Testis (tissue), 3 donors: Measurements from ENCODE around the gene VASN. TPM values are rescaled to one million over a fixed set of nuclear protein-coding genes. Genes with fewer than 3 reads are reported as not detected.

ENCODE experiments used
- DNase-seq: peaks from one replicate; pipeline ENCODE4 v3.0.0-alpha.2; 2019
- H3K27ac ChIP-seq, 2 donors: fragments of 200-600 bp; sonication (generic); one replicate each; pipeline ENCODE4 v1.5.1; 2019
- H3K27me3 ChIP-seq: fragments of 200-600 bp; sonication (generic); one replicate; pipeline ENCODE4 v1.5.1; 2019
- H3K36me3 ChIP-seq: fragments of 200-600 bp; sonication (generic); one replicate; pipeline ENCODE4 v1.5.1; 2017; ENCODE audit warnings: low read depth; ENCODE audit errors: missing control alignments
- H3K4me1 ChIP-seq: fragments of 200-600 bp; sonication (generic); one replicate; pipeline ENCODE4 v1.5.1; 2019
- H3K4me3 ChIP-seq, 2 donors: fragments of 200-600 bp; sonication (generic); one replicate each; pipeline ENCODE4 v1.5.1; 2017 to 2019
- H3K9me3 ChIP-seq: fragments of 200-600 bp; sonication (generic); one replicate; pipeline ENCODE4 v1.5.1; 2017
- POLR2A ChIP-seq: fragments of 450-650 bp; IDR thresholded peaks from one replicate; pipeline ENCODE4 v1.6.1; 2017; ENCODE audit warnings: antibody characterized with exemption, mild to moderate bottlenecking, moderate library complexity
- WGBS, 2 donors: methylation state at CpG; one replicate each; pipeline ENCODE4 v1.1.5; 2018; 5-methylcytosine and 5-hydroxymethylcytosine counted together
- intact Hi-C: fragments of 100-400 bp; cut with DNase I; formaldehyde crosslinking; loops from one replicate; pipeline ENCODE4 v1.15.1; 2023; ENCODE audit warnings: low total_unique reads
- polyA plus RNA-seq: library from polyadenylated mRNA; stranded (reverse); fragments of 350-450 nt; fragmentation: Illumina TruSeq; extraction: RNeasy Lipid Tissue Mini Kit (QIAGEN cat#74804); gene quantifications from one replicate; pipeline ENCODE4 v1.2.3, GENCODE V29; 2014; ENCODE audit warnings: low read depth, low replicate concordance; ENCODE audit not compliant: insufficient read depth
- total RNA-seq, 2 donors: library from RNA; depleted of rRNA; stranded (reverse); fragments of >200 nt; gene quantifications; one replicate each; pipeline ENCODE4 v1.2.3, GENCODE V29; 2016
- TF ChIP-seq, protein P1 (sequence below), 3 experiments: fragments of 450-650 bp in 2 of 3; fragments of 200-600 bp in 1 of 3; sonication (generic) in 1 of 3; IDR thresholded peaks; one replicate each; pipeline ENCODE4 v1.5.1; 2016 to 2019; ENCODE audit warnings: antibody characterized with exemption in 3 of 3, mild to moderate bottlenecking in 2 of 3, moderate library complexity in 1 of 3

Gene VASN
- total and polyA plus RNA-seq, 3 donors from 2014 or later: 33.9 to 125 (median 103) TPM

DNA sequence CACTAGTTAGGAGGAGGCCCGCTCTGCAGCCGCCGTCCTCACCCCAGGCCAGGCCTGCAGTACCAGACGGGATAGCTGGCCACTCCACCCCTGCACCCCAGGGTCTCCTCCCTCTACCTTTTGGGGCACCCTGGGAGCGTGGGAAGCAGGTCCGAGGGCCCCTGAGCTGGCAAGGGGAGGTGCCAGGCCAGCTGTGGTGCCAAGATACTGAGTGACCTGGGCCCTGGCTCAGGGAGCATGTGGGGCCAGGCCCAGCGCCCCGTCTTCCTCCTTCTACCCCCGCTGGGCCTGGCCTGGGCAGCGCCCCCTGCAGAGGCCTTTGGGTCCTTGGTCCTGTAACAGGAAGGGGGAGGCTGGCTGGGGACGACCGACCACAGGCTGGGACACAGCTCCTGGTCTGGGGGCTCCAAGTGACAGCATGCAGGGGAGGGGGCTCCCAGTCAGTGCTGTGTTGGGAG is 33.5 kb upstream of the VASN start:
- 81 to 87% methylated on average over 3 to 12 of the region's 12 CpGs for WGBS, 2 donors
- H3K36me3 ChIP-seq: no peaks in the 10 kb centered on the region
- intact Hi-C loops: no loop called here

DNA sequence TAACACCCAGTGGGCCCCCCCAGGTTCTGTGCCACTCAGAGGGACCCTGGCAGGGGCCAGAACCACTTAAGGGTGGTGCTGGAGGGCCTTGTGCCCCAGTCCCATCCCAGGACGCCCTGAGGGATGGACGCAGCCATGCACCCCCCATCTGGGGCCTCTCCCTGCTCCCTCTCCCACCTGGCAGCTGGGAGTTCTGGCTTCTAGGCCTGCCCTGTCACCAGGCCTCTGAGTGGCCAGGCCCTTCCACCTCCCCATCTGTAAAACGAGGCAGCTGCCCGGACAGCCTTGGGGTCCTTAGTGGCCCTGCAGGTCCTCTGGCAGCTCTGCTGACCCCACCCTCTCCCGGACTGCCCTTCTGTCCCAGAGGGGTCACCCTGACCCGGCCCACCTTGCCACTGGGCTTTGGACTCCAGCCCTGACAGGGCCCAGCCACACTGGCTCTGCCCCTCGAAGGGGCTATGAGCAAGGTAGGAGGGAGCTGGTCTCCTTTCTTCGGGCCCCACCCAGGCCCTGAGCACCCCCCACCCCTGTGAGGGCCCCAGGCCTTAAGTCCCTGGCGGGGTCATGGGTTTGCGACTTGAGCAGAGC is 32.8 kb upstream of the VASN start:
- no peaks in the 10 kb centered on the region for H3K9me3 ChIP-seq
- intact Hi-C loops: no loop called here
- no peak overlapping the region for H3K4me3 ChIP-seq
- DNase-seq: no peak
- TF ChIP-seq, protein P1, sequence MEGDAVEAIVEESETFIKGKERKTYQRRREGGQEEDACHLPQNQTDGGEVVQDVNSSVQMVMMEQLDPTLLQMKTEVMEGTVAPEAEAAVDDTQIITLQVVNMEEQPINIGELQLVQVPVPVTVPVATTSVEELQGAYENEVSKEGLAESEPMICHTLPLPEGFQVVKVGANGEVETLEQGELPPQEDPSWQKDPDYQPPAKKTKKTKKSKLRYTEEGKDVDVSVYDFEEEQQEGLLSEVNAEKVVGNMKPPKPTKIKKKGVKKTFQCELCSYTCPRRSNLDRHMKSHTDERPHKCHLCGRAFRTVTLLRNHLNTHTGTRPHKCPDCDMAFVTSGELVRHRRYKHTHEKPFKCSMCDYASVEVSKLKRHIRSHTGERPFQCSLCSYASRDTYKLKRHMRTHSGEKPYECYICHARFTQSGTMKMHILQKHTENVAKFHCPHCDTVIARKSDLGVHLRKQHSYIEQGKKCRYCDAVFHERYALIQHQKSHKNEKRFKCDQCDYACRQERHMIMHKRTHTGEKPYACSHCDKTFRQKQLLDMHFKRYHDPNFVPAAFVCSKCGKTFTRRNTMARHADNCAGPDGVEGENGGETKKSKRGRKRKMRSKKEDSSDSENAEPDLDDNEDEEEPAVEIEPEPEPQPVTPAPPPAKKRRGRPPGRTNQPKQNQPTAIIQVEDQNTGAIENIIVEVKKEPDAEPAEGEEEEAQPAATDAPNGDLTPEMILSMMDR (IDR thresholded peaks at IDR 0.05): no peak
- TF ChIP-seq POLR2A: no peak
- WGBS, 2 donors: 68% methylated on average over 10 of the region's 10 CpGs; no CpG with 5 or more reads in 1 of the 2 donors
- no peaks in the 10 kb centered on the region for H3K36me3 ChIP-seq
- peak overlapping the region in 1 of 2 donors; percentile 13 for H3K27ac ChIP-seq
- H3K27me3 ChIP-seq: no peaks in the 10 kb centered on the region
- peaks cover 7% of the 10 kb centered on the region for H3K4me1 ChIP-seq

More for the DNA sequence above, 33.5 kb upstream of the VASN start:
- Histone ChIP-seq H3K4me3 (no peak overlapping the region), H3K4me1 (peaks cover 7% of the 10 kb centered on the region), H3K9me3 (no peaks in the 10 kb centered on the region), H3K27ac (no peak overlapping the region), H3K27me3 (no peaks in the 10 kb centered on the region)
- no peak for TF ChIP-seq POLR2A
- TF ChIP-seq, protein P1 (IDR thresholded peaks at IDR 0.05): no peak
- DNase-seq: no peak

DNA sequence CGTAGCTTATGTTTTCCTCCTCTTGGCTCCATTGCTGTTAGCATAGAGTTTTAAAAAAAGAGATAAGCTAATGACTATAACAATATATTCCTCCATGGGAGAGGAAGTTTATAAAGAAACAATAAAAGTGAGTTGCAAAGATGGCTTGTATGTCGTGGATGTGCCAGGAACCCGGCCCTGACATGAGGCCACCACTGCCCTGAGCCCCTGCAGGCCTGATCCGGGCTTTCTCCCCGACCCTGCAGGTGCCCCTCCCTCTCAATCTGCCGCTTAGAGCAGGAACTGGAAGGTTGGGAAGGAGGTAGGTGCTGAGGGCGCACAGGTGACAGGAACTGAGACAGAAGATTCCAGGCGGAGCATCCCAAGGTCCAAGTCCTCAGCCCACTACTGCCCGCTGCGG is 32.2 kb upstream of the VASN start:
- Histone ChIP-seq H3K4me1 (peaks cover 7% of the 10 kb centered on the region), H3K4me3 (no peak overlapping the region), H3K27ac (no peak overlapping the region), H3K36me3 (no peaks in the 10 kb centered on the region), H3K27me3 (no peaks in the 10 kb centered on the region), H3K9me3 (no peaks in the 10 kb centered on the region)
- intact Hi-C loops: no loop called here
- no peak for DNase-seq
- no peak for TF ChIP-seq POLR2A
- TF ChIP-seq, protein P1 (IDR thresholded peaks at IDR 0.05): no peak
- WGBS, 2 donors: 71 to 76% methylated on average over 10 of the region's 10 CpGs

DNA sequence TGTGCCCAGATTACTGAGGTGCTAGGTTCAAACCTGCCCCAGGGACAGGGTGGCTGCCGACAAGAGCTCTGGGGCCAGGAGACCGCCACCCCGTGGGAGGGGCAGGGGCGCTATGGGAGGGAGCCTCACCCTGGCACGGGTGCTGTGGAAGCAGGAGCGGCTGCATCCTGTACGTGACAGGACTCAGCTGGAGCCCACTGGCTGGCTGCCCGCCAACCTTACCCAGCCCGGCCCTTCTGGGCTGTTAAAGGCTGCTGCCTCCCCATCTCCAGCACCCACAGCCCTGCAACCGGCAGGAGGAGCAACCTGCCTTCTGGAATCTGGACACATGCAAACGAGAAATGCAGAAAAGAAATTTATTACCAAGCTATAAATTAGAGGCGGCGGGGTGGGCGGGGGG is 31.7 kb upstream of the VASN start:
- H3K4me3 ChIP-seq: no peak overlapping the region
- DNase-seq: no peak
- H3K36me3 ChIP-seq: no peaks in the 10 kb centered on the region
- H3K4me1 ChIP-seq: peaks cover 9% of the 10 kb centered on the region
- 52 to 70% methylated on average over 10 to 14 of the region's 14 CpGs for WGBS, 2 donors
- no peaks in the 10 kb centered on the region for H3K27me3 ChIP-seq
- intact Hi-C loops: no loop called here
- no peaks in the 10 kb centered on the region for H3K9me3 ChIP-seq
- H3K27ac ChIP-seq: no peak overlapping the region
- TF ChIP-seq, protein P1 (IDR thresholded peaks at IDR 0.05): no peak
- TF ChIP-seq POLR2A: no peak

DNA sequence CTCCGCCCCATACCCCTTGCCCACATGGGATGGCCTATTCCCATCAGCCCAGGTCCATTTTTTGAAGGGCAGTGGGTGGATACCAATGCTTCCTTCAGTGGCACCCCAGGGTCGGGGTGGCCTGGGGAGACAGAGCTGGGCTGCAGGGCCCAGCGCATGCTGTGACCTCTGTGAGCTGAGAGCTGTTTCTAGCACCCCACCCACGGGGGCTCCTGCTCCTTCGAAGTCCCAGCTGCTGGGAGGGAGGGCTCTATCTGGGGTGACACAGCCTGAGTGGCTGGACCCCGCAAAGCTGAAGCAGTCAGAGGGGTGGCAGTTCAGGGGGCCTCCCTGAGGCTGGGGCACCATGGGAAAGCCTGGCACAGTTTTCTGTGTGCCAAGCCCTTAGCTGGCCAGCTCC is 31.2 kb upstream of the VASN start:
- Histone ChIP-seq H3K9me3 (no peaks in the 10 kb centered on the region), H3K36me3 (no peaks in the 10 kb centered on the region), H3K27ac (no peak overlapping the region), H3K4me3 (no peak overlapping the region), H3K4me1 (peaks cover 14% of the 10 kb centered on the region), H3K27me3 (no peaks in the 10 kb centered on the region)
- intact Hi-C loops: no loop called here
- no peak for DNase-seq
- 79% methylated on average over 6 of the region's 6 CpGs; no CpG with 5 or more reads in 1 of the 2 donors for WGBS, 2 donors
- TF ChIP-seq, protein P1 (IDR thresholded peaks at IDR 0.05): no peak
- no peak for TF ChIP-seq POLR2A
